Omental fat pad (tissue), 4 donors: ENCODE data around the gene CDH22. TPM values are rescaled to one million over a fixed set of nuclear protein-coding genes. Genes with fewer than 3 reads are reported as not detected.

Experiments
- ATAC-seq: fragments of 150-250 bp; one replicate; pipeline ENCODE4 v1.9.1; 2016; ENCODE audit warnings: mild to moderate bottlenecking, moderate library complexity; ENCODE audit not compliant: low FRiP score
- DNase-seq: peaks from one replicate; pipeline ENCODE4 v3.0.0-alpha.2; 2019; ENCODE audit warnings: low spot score
- CTCF ChIP-seq, 3 donors: fragments of 450-650 bp; IDR thresholded peaks; one replicate each; pipeline ENCODE4 v1.5.1; 2016 to 2017; ENCODE audit warnings: antibody characterized with exemption in 3 of 3, mild to moderate bottlenecking in 3 of 3, moderate library complexity in 2 of 3
- total RNA-seq, 4 donors: library from RNA; depleted of rRNA; stranded (reverse); fragments of >200 nt; gene quantifications; one replicate each; pipeline ENCODE4 v1.1.0, GENCODE V29; 2016

The CDH22 gene
- total RNA-seq, 4 donors from 2014 or later = 0.24 to 0.46 (median 0.31) TPM

- TF ChIP-seq CTCF (IDR thresholded peaks at IDR 0.05) = no peak
- no peak for DNase-seq
- ATAC-seq = no peak
Observed at GRCh38 chr20:46327557-46327956, 19.3 kb upstream of the CDH22 start.

GRCh38 chr20:46325789-46326188 is 17.5 kb upstream of the CDH22 start:
- no peak for DNase-seq
- no peak for ATAC-seq
- no peak for TF ChIP-seq CTCF (IDR thresholded peaks at IDR 0.05)

- DNase-seq = no peak
- ATAC-seq = no peak
- no peak for TF ChIP-seq CTCF (IDR thresholded peaks at IDR 0.05)
Observed at GRCh38 chr20:46324960-46325703, 16.8 kb upstream of the CDH22 start.

GRCh38 chr20:46324379-46324778 is 16.1 kb upstream of the CDH22 start:
- ATAC-seq (no peak), DNase-seq (no peak)
- TF ChIP-seq CTCF (IDR thresholded peaks at IDR 0.05) = no peak

GRCh38 chr20:46323557-46323956 is 15.3 kb upstream of the CDH22 start:
- ATAC-seq (no peak), DNase-seq (no peak)
- TF ChIP-seq CTCF (IDR thresholded peaks at IDR 0.05) = no peak

GRCh38 chr20:46322641-46323040 is 14.3 kb upstream of the CDH22 start:
- no peak for TF ChIP-seq CTCF (IDR thresholded peaks at IDR 0.05)
- DNase-seq = no peak
- ATAC-seq = no peak

GRCh38 chr20:46317685-46318177 is 9.4 kb upstream of the CDH22 start:
- no peak for ATAC-seq
- no peak for DNase-seq
- no peak for TF ChIP-seq CTCF (IDR thresholded peaks at IDR 0.05)
